Esophagus muscularis mucosa (tissue), 3 donors: ENCODE measurements around the gene FBL.

Source experiments
- EP300 ChIP-seq: sonication (generic); formaldehyde crosslinking; IDR thresholded peaks from one replicate; pipeline ENCODE4 v1.6.1; 2017; ENCODE audit warnings: antibody characterized with exemption
- POLR2AphosphoS5 ChIP-seq, 2 donors: sonication (generic); formaldehyde crosslinking; IDR thresholded peaks; one replicate each; pipeline ENCODE4 v1.6.1; 2017; ENCODE audit warnings: antibody characterized with exemption in 2 of 2

- no peak for TF ChIP-seq POLR2AphosphoS5 (IDR thresholded peaks at IDR 0.05)
- no peak for TF ChIP-seq EP300
These were observed 1.0 kb downstream of the FBL start for GRCh38 chr19:39845172-39845571.
